ENCODE results near the gene OVOL2.

OVOL2 gene

DNA sequence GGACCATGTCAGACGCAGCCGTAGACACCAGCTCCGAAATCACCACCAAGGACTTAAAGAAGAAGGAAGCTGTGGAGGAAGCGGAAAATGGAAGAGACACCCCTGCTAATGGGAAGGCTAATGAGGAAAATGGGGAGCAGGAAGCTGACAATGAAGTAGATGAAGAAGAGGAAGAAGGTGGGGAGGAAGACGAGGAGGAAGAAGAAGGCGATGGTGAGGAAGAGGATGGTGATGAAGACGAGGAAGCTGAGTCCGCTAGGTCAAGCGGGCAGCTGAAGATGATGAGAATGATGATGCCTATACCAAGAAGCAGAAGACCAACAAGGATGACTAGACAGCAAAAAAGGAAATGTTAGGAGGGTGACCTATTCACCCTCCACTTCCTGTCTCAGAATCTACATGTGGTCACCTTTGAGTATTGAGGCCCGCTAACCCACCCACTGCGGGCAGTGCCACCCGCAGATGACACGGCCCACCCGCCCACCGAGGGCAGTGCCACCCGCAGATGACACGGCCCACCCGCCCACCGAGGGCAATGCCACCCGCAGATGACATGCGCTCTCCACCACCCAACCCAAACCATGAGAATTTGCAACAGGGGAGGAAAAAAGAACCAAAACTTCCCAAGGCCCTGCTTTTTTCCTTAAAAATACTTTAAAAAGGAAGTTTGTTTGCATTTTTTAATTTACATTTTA, 45.6 kb downstream of the OVOL2 start:
- Mint-ChIP-seq H3K4me3 (no peak overlapping the region), H3K4me1 (ENCODE audit: low read depth) (no peaks in the 10 kb centered on the region)

DNA sequence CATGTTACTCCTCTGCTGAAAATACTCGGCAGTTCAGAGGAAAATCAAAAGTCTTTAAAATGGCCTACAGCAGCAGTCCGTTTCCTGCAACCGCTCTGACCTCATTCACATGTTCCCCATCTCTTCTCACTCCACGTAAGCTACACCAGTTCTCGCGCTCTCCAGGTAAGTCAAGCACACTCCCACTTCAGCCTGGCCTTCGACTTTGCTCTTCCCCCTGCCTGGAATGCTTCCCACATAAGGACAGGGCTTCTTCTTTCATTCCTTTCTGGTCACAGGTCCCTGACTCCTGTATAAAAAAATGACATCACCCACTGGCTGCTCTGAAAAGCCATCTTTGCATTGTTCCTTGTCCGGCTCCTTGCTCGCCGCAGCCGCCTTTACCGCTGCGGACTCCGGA, 46.2 kb downstream of the OVOL2 start:
- Mint-ChIP-seq H3K4me1 (ENCODE audit: low read depth) (no peaks in the 10 kb centered on the region), H3K27ac (no peak overlapping the region), H3K9me3 (no peaks in the 10 kb centered on the region), H3K4me3 (no peak overlapping the region), H3K27me3 (no peaks in the 10 kb centered on the region), H3K36me3 (ENCODE audit: low read depth) (no peaks in the 10 kb centered on the region)

More for the DNA sequence above, 45.6 kb downstream of the OVOL2 start:
- Mint-ChIP-seq H3K9me3 (no peaks in the 10 kb centered on the region), H3K27me3 (no peaks in the 10 kb centered on the region), H3K27ac (no peak overlapping the region), H3K36me3 (ENCODE audit: low read depth) (no peaks in the 10 kb centered on the region)

GRCh38 chr20:18009116-18009515, 48.6 kb downstream of the OVOL2 start:
- Mint-ChIP-seq H3K36me3 (ENCODE audit: low read depth) (no peaks in the 10 kb centered on the region), H3K9me3 (no peaks in the 10 kb centered on the region), H3K4me3 (no peak overlapping the region), H3K4me1 (ENCODE audit: low read depth) (peaks cover 3% of the 10 kb centered on the region), H3K27ac (no peak overlapping the region), H3K27me3 (no peaks in the 10 kb centered on the region)

GRCh38 chr20:18007534-18008292, 50.0 kb downstream of the OVOL2 start:
- Mint-ChIP-seq H3K4me1 (ENCODE audit: low read depth) (peaks cover 3% of the 10 kb centered on the region), H3K27me3 (no peaks in the 10 kb centered on the region), H3K4me3 (no peak overlapping the region), H3K9me3 (no peaks in the 10 kb centered on the region), H3K27ac (no peak overlapping the region), H3K36me3 (ENCODE audit: low read depth) (no peaks in the 10 kb centered on the region)

DNA sequence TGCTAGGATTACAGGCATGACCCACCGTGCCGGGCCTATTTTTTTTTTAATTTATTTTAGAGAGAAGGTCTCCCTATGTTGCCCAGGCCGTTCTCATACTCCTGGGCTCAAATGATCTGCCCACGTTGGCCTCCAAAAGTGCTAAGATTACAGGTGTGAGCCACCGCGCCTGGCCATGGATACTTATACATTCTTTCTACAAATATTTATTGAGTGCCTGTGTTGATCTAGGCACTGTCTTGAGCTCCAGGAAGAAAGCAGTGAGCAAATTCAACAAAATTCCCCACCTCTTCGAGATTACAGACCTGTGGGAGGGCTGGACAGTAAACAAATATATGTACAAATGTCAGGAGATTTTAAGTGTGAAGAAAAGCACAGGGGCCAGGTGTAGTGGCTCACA, 51.0 kb downstream of the OVOL2 start:
- Mint-ChIP-seq H3K9me3 (no peaks in the 10 kb centered on the region), H3K27ac (no peak overlapping the region), H3K4me1 (ENCODE audit: low read depth) (peaks cover 3% of the 10 kb centered on the region), H3K4me3 (no peak overlapping the region), H3K27me3 (no peaks in the 10 kb centered on the region), H3K36me3 (ENCODE audit: low read depth) (no peaks in the 10 kb centered on the region)

DNA sequence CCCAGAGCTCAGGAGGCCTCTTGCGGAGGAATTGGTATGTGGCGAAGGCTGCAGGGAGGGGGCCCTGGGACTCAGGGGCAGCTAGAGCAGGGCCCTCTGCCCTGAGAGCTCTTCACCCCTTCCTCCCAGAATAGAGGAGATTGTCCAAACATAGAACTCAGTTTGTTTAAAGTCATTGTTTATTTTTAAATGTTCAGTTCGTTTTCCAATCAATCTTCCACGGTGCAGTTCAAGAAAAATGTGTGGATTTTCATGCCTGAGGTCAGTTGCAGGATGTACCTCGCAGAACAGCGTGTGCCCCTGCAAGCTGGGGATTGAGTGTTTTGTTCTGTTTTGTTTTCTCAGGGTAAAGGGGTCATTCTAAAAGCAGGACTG, 51.7 kb downstream of the OVOL2 start:
- Mint-ChIP-seq H3K9me3 (no peaks in the 10 kb centered on the region), H3K4me3 (no peak overlapping the region)

DNA sequence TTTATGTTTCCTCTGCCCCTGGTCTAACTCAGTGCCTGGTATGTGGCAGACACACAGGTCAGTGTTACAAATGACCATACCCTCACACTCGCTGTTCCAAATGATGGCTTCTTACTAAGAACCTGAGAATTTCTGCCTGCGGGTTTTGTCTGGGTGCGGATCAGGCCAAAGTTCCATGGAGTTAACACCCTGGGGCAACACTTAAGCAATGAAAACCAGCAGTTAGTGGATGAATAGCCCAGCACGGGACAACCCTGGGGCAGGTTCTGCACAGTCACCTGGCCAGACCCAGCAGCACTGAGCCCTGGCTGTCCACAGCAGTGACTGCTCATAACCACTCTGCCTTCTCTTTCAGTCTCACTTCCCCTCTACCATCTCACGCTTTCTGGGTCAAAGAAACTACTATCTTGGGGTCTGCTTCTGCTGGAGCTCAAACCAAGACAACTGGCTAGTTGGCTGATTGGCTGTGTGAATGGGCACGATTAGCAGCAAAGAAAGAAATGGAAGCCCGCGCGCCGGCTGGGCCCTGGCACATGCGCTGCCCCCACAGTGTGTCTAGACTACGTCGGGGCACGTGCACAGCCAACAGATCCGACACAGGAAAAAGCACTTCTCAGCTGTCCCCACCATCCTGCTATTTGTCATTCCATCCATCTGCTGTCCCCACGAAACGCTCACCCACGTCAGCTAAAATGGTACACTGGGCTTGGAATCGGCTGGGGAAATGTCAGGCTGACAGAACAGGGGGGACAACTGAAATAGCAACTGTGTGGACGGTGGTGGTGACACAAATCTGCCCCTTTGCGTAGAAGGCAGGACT, 52.3 kb downstream of the OVOL2 start:
- no peaks in the 10 kb centered on the region for H3K36me3 Mint-ChIP-seq (ENCODE audit: low read depth)
- no peaks in the 10 kb centered on the region for H3K27me3 Mint-ChIP-seq
- H3K4me1 Mint-ChIP-seq (ENCODE audit: low read depth), result peaks cover 3% of the 10 kb centered on the region
- H3K27ac Mint-ChIP-seq, result no peak overlapping the region
- no peaks in the 10 kb centered on the region for H3K9me3 Mint-ChIP-seq
- no peak overlapping the region for H3K4me3 Mint-ChIP-seq

More for the DNA sequence above, 51.7 kb downstream of the OVOL2 start:
- H3K27me3 Mint-ChIP-seq, result no peaks in the 10 kb centered on the region
- no peaks in the 10 kb centered on the region for H3K36me3 Mint-ChIP-seq (ENCODE audit: low read depth)
- H3K4me1 Mint-ChIP-seq (ENCODE audit: low read depth), result peaks cover 3% of the 10 kb centered on the region
- H3K27ac Mint-ChIP-seq, result no peak overlapping the region

GRCh38 chr20:18004384-18005031, 53.2 kb downstream of the OVOL2 start:
- Mint-ChIP-seq H3K27ac (no peak overlapping the region), H3K36me3 (ENCODE audit: low read depth) (no peaks in the 10 kb centered on the region), H3K4me3 (no peak overlapping the region), H3K9me3 (no peaks in the 10 kb centered on the region), H3K4me1 (ENCODE audit: low read depth) (peaks cover 3% of the 10 kb centered on the region), H3K27me3 (peaks cover 3% of the 10 kb centered on the region)

- Mint-ChIP-seq H3K27me3 (peaks cover 6% of the 10 kb centered on the region), H3K36me3 (ENCODE audit: low read depth) (no peaks in the 10 kb centered on the region), H3K4me1 (ENCODE audit: low read depth) (peaks cover 3% of the 10 kb centered on the region), H3K4me3 (no peak overlapping the region), H3K9me3 (no peaks in the 10 kb centered on the region), H3K27ac (no peak overlapping the region)
These were observed 53.8 kb downstream of the OVOL2 start for GRCh38 chr20:18003897-18004296.

DNA sequence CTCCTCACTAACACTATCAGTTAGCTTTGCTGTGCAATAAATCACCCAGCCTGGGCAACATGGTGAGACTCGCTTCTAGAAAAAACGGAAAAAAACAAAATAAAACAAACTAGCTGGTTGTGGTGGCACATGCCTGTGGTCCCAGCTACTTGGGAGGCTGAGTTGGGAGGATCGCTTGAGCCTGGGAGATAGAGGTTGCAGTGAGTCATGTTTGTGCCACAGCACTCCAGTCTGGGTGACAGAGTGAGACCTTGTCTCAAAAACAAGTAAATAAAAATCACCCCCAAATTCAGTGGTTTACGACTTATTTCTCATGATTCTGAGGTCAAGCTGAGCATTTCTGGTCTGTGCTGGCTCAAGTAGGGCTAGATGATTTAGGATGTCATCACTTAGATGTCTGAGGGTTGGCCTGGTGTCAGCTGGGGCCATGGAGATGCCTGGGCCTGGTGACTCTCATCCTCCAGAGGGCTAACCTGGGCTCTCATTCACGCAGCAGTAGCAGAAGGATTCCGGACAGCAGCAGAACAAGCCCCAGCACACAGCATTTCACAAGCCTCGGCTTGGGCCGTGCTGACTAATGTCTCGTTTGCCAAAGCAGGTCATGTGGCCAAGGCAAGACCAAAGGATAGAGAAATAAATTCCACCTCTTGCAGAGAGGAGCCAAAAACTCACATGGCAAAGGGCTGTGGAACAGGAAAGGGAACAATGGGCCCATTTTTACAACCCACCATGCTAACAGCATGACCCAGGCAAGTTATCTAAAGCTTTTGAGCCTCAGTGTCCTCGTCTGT, 56.4 kb downstream of the OVOL2 start:
- peaks cover 6% of the 10 kb centered on the region for H3K27me3 Mint-ChIP-seq
- no peak overlapping the region for H3K27ac Mint-ChIP-seq
- no peaks in the 10 kb centered on the region for H3K9me3 Mint-ChIP-seq
- no peaks in the 10 kb centered on the region for H3K36me3 Mint-ChIP-seq (ENCODE audit: low read depth)
- no peak overlapping the region for H3K4me3 Mint-ChIP-seq
- H3K4me1 Mint-ChIP-seq (ENCODE audit: low read depth), result peaks cover 5% of the 10 kb centered on the region

DNA sequence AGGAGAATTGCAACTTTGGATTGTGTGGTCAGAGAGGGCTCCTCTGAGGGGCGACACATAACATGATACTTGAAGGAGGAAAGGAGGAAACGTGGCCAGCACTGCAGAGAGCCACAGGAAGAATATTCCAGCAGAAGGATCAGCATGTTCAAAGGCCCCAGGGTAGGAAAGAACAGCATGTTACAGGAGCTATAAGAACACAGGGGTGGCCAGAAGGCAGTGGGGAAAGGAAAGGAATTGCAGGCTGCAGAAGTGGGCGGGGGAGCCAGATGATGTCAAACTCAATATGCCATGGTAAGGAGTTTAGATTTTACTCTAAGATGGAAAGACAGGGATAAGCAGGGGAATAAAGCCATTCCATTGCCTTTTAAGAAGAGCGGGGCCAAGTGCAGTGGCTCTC, 58.1 kb downstream of the OVOL2 start:
- peaks cover 9% of the 10 kb centered on the region for H3K4me1 Mint-ChIP-seq (ENCODE audit: low read depth)
- no peaks in the 10 kb centered on the region for H3K9me3 Mint-ChIP-seq
- H3K27ac Mint-ChIP-seq, result no peak overlapping the region
- H3K4me3 Mint-ChIP-seq, result no peak overlapping the region
- peaks cover 11% of the 10 kb centered on the region for H3K27me3 Mint-ChIP-seq
- H3K36me3 Mint-ChIP-seq (ENCODE audit: low read depth), result no peaks in the 10 kb centered on the region

- H3K36me3 Mint-ChIP-seq (ENCODE audit: low read depth), result no peaks in the 10 kb centered on the region
- no peak overlapping the region for H3K4me3 Mint-ChIP-seq
- no peak overlapping the region for H3K27ac Mint-ChIP-seq
- no peaks in the 10 kb centered on the region for H3K9me3 Mint-ChIP-seq
- peaks cover 11% of the 10 kb centered on the region for H3K27me3 Mint-ChIP-seq
- peaks cover 11% of the 10 kb centered on the region for H3K4me1 Mint-ChIP-seq (ENCODE audit: low read depth)
These were observed 59.3 kb downstream of the OVOL2 start for GRCh38 chr20:17998446-17998845.

GRCh38 chr20:17995967-17996819, 61.5 kb downstream of the OVOL2 start:
- H3K4me3 Mint-ChIP-seq, result no peak overlapping the region
- no peak overlapping the region for H3K27ac Mint-ChIP-seq
- peaks cover 3% of the 10 kb centered on the region for H3K36me3 Mint-ChIP-seq (ENCODE audit: low read depth)
- H3K4me1 Mint-ChIP-seq (ENCODE audit: low read depth), result peaks cover 28% of the 10 kb centered on the region
- peaks cover 11% of the 10 kb centered on the region for H3K27me3 Mint-ChIP-seq
- H3K9me3 Mint-ChIP-seq, result no peaks in the 10 kb centered on the region
